GM12878 (cell line): ENCODE measurements around the gene RAD52. TPM values are rescaled to one million over a fixed set of nuclear protein-coding genes. Genes with fewer than 3 reads are reported as not detected.

Experiments
- CUX1 ChIP-seq: IDR thresholded peaks from 2 replicates; pipeline ENCODE4 v1.6.1; 2012; ENCODE audit warnings: improper control_type of control experiment, low read depth, low read length; ENCODE audit not compliant: insufficient replicate concordance
- DPF2 ChIP-seq: fragments of 450-650 bp; IDR thresholded peaks from 2 replicates; pipeline ENCODE4 v1.6.1; 2017; ENCODE audit warnings: mild to moderate bottlenecking
- POLR2AphosphoS5 ChIP-seq: IDR thresholded peaks from 2 replicates; pipeline ENCODE4 v1.6.1; 2011; ENCODE audit warnings: mild to moderate bottlenecking, low read length, inconsistent platforms
- polyA plus RNA-seq, 11 experiments: library from polyadenylated mRNA; depleted of rRNA in 4 of 11; unstranded in 6 of 11; stranded (reverse) in 5 of 11; fragments of >200 nt; fragmentation: Nextera tagmentation in 4 of 11; fragmentation: Illumina TruSeq in 1 of 11; extraction: Ambion mirVana in 4 of 11; extraction: Trizol in 1 of 11; gene quantifications; 1 replicate in 1 of 11; 2 replicates in 10 of 11; pipeline versions ENCODE4 v1.2.1 to v1.2.3, GENCODE V29; 2011 to 2016; ENCODE audit warnings: inconsistent platforms in 2 of 11, missing spikeins in 2 of 11, low read depth in 1 of 11
- total RNA-seq, 4 experiments: library from RNA; depleted of rRNA in 3 of 4; stranded (reverse); fragments of >200 nt in 3 of 4; fragmentation: Illumina TruSeq in 1 of 4; extraction: Trizol in 1 of 4; gene quantifications; 2 replicates each; pipeline versions ENCODE4 v1.2.1 to v1.2.3, GENCODE V29; 2013 to 2021
- TF ChIP-seq, protein P1 (sequence below): fragments of 450-650 bp; IDR thresholded peaks from 2 replicates; pipeline ENCODE4 v1.6.1; 2017; ENCODE audit warnings: mild to moderate bottlenecking
- TF ChIP-seq, protein P2 (sequence below): fragments of 450-650 bp; IDR thresholded peaks from 2 replicates; pipeline ENCODE4 v1.6.1; 2017; ENCODE audit warnings: antibody characterized with exemption, mild to moderate bottlenecking, moderate library complexity

Gene RAD52
- total and polyA plus RNA-seq, 10 of the 15 experiments (the other 5 are each of a cell fraction or from before 2014, with no cell fraction given) = 2.0 to 15.7 (median 8.9) TPM

DNA sequence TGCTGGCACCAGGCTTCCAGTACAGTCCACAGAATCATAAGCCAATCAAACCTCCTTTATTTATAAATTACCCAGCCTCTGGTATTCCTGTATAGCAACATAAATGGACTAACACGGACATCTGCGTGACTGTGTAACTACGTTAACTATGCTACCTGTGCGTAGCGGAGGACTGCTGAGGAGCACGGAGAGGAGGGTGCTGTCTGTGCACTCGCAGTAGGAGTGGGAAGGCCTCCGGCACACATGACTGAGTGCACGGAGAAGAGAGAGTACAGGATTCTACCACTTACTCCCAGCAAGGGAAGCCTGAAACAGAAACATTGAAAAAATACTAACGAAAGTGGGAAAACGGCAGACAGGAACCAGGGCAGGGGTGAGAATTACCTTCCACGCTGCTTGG lies 22.9 kb downstream of the RAD52 start (continued):
- TF ChIP-seq, protein P1, sequence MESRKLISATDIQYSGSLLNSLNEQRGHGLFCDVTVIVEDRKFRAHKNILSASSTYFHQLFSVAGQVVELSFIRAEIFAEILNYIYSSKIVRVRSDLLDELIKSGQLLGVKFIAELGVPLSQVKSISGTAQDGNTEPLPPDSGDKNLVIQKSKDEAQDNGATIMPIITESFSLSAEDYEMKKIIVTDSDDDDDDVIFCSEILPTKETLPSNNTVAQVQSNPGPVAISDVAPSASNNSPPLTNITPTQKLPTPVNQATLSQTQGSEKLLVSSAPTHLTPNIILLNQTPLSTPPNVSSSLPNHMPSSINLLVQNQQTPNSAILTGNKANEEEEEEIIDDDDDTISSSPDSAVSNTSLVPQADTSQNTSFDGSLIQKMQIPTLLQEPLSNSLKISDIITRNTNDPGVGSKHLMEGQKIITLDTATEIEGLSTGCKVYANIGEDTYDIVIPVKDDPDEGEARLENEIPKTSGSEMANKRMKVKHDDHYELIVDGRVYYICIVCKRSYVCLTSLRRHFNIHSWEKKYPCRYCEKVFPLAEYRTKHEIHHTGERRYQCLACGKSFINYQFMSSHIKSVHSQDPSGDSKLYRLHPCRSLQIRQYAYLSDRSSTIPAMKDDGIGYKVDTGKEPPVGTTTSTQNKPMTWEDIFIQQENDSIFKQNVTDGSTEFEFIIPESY = no peak
- TF ChIP-seq DPF2 = no peak
- no peak for TF ChIP-seq CUX1
- no peak for TF ChIP-seq POLR2AphosphoS5
- TF ChIP-seq, protein P2, sequence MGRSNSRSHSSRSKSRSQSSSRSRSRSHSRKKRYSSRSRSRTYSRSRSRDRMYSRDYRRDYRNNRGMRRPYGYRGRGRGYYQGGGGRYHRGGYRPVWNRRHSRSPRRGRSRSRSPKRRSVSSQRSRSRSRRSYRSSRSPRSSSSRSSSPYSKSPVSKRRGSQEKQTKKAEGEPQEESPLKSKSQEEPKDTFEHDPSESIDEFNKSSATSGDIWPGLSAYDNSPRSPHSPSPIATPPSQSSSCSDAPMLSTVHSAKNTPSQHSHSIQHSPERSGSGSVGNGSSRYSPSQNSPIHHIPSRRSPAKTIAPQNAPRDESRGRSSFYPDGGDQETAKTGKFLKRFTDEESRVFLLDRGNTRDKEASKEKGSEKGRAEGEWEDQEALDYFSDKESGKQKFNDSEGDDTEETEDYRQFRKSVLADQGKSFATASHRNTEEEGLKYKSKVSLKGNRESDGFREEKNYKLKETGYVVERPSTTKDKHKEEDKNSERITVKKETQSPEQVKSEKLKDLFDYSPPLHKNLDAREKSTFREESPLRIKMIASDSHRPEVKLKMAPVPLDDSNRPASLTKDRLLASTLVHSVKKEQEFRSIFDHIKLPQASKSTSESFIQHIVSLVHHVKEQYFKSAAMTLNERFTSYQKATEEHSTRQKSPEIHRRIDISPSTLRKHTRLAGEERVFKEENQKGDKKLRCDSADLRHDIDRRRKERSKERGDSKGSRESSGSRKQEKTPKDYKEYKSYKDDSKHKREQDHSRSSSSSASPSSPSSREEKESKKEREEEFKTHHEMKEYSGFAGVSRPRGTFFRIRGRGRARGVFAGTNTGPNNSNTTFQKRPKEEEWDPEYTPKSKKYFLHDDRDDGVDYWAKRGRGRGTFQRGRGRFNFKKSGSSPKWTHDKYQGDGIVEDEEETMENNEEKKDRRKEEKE = no peak
- TF ChIP-seq, all 136 proteins: peak for 0
